Loucy (cell line): ENCODE measurements around the gene SAPCD2.

Source experiments
- H2AFZ ChIP-seq: fragments of 200-600 bp; sonication (generic); 2 replicates; pipeline ENCODE4 v1.6.0; 2016; ENCODE audit warnings: antibody characterized with exemption, mild to moderate bottlenecking, low read length, moderate library complexity
- H3F3A ChIP-seq: fragments of 200-600 bp; 2 replicates; pipeline ENCODE4 v1.6.0; 2016; ENCODE audit warnings: antibody characterized with exemption, low read depth, mild to moderate bottlenecking
- H3K27me3 ChIP-seq: fragments of 200-600 bp; sonication (generic); 2 replicates; pipeline ENCODE4 v1.6.1; 2014; ENCODE audit warnings: low read length, mild to moderate bottlenecking; ENCODE audit not compliant: insufficient read depth, poor library complexity, severe bottlenecking
- H3K36me3 ChIP-seq: fragments of 200-600 bp; sonication (generic); 2 replicates; pipeline ENCODE4 v1.6.1; 2016; ENCODE audit warnings: low read length; ENCODE audit not compliant: insufficient read depth
- H3K4me1 ChIP-seq: fragments of 200-600 bp; sonication (generic); 2 replicates; pipeline ENCODE4 v1.5.1; 2014; ENCODE audit warnings: low read length, mild to moderate bottlenecking; ENCODE audit not compliant: insufficient read depth, poor library complexity, severe bottlenecking
- H3K4me2 ChIP-seq: fragments of 200-600 bp; sonication (generic); 2 replicates; pipeline ENCODE4 v1.6.0; 2014; ENCODE audit warnings: antibody characterized with exemption, low read length, low read depth, mild to moderate bottlenecking; ENCODE audit not compliant: poor library complexity, severe bottlenecking
- H3K4me3 ChIP-seq: fragments of 200-600 bp; sonication (generic); 2 replicates; pipeline ENCODE4 v1.5.1; 2014; ENCODE audit warnings: low read length, mild to moderate bottlenecking, mixed read lengths; ENCODE audit not compliant: poor library complexity, severe bottlenecking
- H3K79me2 ChIP-seq: fragments of 200-600 bp; sonication (generic); 2 replicates; pipeline ENCODE4 v1.6.1; 2014; ENCODE audit warnings: low read length; ENCODE audit not compliant: insufficient read depth
- H3K9ac ChIP-seq: fragments of 200-600 bp; sonication (generic); 2 replicates; pipeline ENCODE4 v1.6.0; 2014; ENCODE audit warnings: mild to moderate bottlenecking, low read depth, low read length, moderate library complexity; ENCODE audit not compliant: poor library complexity, severe bottlenecking
- H3K9me2 ChIP-seq: fragments of 200-600 bp; sonication (generic); replicated peaks from 2 replicates; pipeline ENCODE4 v1.6.1; 2016; ENCODE audit warnings: low read depth, low read length, mixed read lengths
- H3K9me3 ChIP-seq: fragments of 200-600 bp; sonication (generic); 2 replicates; pipeline ENCODE4 v1.6.1; 2014; ENCODE audit warnings: mild to moderate bottlenecking, antibody characterized with exemption, low read length, low read depth; ENCODE audit not compliant: insufficient read depth
- H4K20me1 ChIP-seq: fragments of 200-600 bp; sonication (generic); 2 replicates; pipeline ENCODE4 v1.6.0; 2014; ENCODE audit warnings: antibody characterized with exemption, low read length, mild to moderate bottlenecking; ENCODE audit not compliant: insufficient read depth, poor library complexity, severe bottlenecking
- EZH2phosphoT487 ChIP-seq: fragments of 200-600 bp; IDR thresholded peaks from 2 replicates; pipeline ENCODE4 v1.6.1; 2018; ENCODE audit warnings: antibody characterized with exemption, mild to moderate bottlenecking, moderate library complexity, borderline replicate concordance
- TF ChIP-seq, protein P1 (sequence below): fragments of 200-600 bp; sonication (generic); conservative IDR thresholded peaks from 2 replicates; pipeline ENCODE4 v1.5.1; 2014; ENCODE audit warnings: mild to moderate bottlenecking, antibody characterized with exemption, low read length

Gene SAPCD2

DNA sequence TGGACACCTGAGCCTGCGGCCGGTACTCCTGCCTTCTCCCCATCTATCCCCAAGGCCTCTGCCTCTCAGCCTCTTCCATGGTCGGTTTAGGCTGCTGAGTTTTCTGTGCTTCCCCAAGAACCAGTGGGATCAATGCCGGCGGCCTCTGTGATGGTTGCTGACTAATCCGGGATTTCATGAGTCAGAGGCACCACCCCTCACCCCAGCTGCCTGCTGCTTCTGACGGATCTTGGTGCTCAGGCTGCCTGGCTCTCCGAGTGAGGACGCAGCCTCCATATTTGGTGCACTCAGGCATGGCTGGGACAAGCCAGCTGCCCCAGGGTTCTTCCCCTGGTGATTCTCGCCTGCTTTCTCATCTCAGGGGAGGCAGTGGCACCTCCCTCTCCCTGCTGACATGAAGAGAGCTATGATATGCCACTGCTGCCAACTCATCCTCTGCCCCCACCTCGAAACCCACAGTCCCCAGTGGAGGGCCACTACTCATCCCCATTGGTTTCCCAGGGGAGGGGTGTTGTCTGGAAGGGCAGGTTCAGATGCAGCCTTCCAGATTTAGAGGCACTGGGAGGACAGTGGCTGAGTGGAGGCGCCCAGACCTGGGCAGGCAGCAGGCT lies 13.1 kb upstream of the SAPCD2 start:
- H4K20me1 ChIP-seq: peaks cover 2% of the 10 kb centered on the region
- no peaks in the 10 kb centered on the region for H3K9me2 ChIP-seq
- H2AFZ ChIP-seq: no peak overlapping the region
- no peaks in the 10 kb centered on the region for H3K36me3 ChIP-seq
- H3K9ac ChIP-seq: no peak overlapping the region
- H3K4me1 ChIP-seq: peaks cover 14% of the 10 kb centered on the region
- H3F3A ChIP-seq: no peaks in the 10 kb centered on the region
- no peaks in the 10 kb centered on the region for H3K9me3 ChIP-seq
- TF ChIP-seq, protein P1, sequence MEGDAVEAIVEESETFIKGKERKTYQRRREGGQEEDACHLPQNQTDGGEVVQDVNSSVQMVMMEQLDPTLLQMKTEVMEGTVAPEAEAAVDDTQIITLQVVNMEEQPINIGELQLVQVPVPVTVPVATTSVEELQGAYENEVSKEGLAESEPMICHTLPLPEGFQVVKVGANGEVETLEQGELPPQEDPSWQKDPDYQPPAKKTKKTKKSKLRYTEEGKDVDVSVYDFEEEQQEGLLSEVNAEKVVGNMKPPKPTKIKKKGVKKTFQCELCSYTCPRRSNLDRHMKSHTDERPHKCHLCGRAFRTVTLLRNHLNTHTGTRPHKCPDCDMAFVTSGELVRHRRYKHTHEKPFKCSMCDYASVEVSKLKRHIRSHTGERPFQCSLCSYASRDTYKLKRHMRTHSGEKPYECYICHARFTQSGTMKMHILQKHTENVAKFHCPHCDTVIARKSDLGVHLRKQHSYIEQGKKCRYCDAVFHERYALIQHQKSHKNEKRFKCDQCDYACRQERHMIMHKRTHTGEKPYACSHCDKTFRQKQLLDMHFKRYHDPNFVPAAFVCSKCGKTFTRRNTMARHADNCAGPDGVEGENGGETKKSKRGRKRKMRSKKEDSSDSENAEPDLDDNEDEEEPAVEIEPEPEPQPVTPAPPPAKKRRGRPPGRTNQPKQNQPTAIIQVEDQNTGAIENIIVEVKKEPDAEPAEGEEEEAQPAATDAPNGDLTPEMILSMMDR: no peak
- TF ChIP-seq EZH2phosphoT487: no peak
- no peak overlapping the region for H3K4me2 ChIP-seq
- peaks cover 15% of the 10 kb centered on the region for H3K79me2 ChIP-seq
- no peak overlapping the region for H3K4me3 ChIP-seq
- H3K27me3 ChIP-seq: no peaks in the 10 kb centered on the region

DNA sequence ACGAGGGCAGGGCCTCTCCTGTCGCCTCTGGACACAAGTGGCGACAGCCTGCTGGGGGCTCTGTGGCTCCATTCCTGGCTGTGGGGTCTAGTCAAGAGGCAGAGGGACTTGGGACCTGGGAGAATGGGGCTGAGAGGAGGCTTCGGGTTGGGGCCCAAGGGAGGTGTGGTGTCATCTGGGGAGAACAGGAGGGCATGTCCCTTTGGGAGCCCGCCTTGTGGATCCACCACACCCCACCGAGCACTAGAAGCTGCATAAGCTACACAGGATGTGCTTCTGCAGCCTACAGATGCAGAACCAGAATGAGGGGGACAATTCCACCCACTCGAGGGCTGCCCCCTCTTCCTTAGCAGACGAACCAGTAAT lies 12.6 kb upstream of the SAPCD2 start:
- H4K20me1 ChIP-seq: peaks cover 5% of the 10 kb centered on the region
- H3K9me3 ChIP-seq: no peaks in the 10 kb centered on the region
- no peak overlapping the region for H3K4me3 ChIP-seq
- no peaks in the 10 kb centered on the region for H3K36me3 ChIP-seq
- peaks cover 13% of the 10 kb centered on the region for H3K79me2 ChIP-seq
- TF ChIP-seq EZH2phosphoT487: no peak
- TF ChIP-seq, protein P1: no peak
- H3K4me1 ChIP-seq: peaks cover 8% of the 10 kb centered on the region
- no peaks in the 10 kb centered on the region for H3K9me2 ChIP-seq
- H2AFZ ChIP-seq: no peak overlapping the region
- no peaks in the 10 kb centered on the region for H3K27me3 ChIP-seq
- H3K9ac ChIP-seq: no peak overlapping the region
- H3K4me2 ChIP-seq: no peak overlapping the region
- no peaks in the 10 kb centered on the region for H3F3A ChIP-seq

DNA sequence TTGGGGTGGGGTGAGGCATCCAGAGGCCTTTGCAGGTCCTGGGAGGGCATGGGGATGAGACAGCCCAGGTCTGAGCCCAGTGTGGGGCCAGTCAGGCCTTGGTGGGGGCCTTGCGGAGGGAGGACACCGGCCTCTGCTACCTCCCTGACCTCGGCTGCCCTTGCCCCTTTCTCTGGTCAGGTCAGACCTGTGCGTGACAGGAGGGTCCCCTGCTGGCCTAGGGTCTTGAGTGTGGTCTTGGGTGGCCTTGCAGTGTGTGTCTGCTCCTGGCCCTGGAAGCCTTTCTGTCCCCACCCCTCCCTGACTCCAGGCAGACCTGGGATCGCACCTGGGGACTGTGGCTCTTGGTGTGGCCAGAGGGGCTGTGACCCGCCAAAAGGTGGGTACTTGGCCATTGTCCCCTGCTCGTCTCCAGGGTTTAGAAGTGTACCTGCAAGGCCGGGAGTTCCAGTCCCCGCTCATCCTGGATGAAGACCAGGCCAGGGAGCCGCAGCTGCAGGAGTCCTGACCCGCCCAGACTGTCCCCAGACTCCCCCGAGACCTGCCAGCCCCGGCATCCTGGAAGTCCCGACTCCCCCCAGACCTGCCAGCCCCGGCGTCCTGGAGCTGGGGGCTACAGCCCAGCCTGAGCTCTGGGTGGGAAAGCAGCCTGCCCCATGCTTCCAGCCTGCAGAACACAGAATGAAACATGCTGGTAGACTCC lies 12.0 kb upstream of the SAPCD2 start:
- Histone ChIP-seq H2AFZ (no peak overlapping the region), H3K79me2 (peaks cover 9% of the 10 kb centered on the region), H3K27me3 (no peaks in the 10 kb centered on the region), H3F3A (no peaks in the 10 kb centered on the region), H3K9ac (no peak overlapping the region), H3K9me3 (no peaks in the 10 kb centered on the region), H3K4me3 (no peak overlapping the region), H3K36me3 (no peaks in the 10 kb centered on the region), H3K4me1 (peaks cover 3% of the 10 kb centered on the region), H4K20me1 (peaks cover 5% of the 10 kb centered on the region), H3K4me2 (no peak overlapping the region), H3K9me2 (no peaks in the 10 kb centered on the region)
- TF ChIP-seq, protein P1: no peak
- no peak for TF ChIP-seq EZH2phosphoT487
